ENCODE data around the gene SAMSN1.
"Not testable (repeated sequence)": the region's sequence is repeated elsewhere in the genome, so short reads cannot be mapped to it uniquely, and the experiment has no call there.

Gene SAMSN1

DNA sequence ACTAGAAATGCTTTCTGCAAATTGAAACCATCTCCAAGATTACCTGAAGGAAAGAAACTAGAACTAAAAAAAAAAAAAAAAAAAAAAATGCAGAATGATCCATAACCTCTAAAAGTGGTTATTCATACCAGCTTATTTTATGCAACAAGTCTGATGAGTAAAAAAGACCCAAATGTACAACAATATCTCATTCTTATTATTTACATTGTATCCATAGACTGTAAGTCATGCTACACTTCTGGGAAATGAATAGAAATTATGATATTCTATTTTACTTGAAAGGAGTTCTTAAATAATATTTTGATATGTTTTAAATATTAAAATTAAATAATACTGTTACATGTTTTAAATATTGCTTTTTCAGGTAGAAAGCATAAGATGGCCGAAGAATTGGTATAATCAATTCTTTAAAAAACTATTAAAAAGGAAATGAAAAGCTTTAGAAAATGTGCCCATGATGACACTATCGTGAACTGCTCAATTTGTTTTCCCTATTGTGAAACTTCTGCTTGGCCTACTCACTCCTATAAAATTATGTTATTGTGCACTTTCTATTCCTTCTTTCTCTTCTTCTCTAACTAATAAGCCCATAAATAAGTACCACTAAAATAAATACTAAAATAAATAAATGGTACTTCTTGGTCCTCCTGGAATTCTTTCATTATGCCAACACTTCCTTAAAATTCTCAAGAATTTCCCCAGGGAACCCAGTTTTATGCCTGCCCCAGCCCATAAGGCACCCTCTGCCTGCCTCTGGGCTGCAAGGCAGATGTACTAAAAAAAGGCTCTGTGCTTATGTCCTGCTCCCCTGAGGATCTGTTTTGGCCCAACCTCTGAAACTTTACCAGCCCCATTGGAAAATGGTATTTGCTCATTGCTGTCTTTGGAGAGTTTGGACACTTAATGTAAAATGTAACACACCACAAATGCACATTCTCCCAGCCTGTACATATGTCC lies 18.1 kb downstream of the SAMSN1 start:
- DNase-seq: no peak

DNA sequence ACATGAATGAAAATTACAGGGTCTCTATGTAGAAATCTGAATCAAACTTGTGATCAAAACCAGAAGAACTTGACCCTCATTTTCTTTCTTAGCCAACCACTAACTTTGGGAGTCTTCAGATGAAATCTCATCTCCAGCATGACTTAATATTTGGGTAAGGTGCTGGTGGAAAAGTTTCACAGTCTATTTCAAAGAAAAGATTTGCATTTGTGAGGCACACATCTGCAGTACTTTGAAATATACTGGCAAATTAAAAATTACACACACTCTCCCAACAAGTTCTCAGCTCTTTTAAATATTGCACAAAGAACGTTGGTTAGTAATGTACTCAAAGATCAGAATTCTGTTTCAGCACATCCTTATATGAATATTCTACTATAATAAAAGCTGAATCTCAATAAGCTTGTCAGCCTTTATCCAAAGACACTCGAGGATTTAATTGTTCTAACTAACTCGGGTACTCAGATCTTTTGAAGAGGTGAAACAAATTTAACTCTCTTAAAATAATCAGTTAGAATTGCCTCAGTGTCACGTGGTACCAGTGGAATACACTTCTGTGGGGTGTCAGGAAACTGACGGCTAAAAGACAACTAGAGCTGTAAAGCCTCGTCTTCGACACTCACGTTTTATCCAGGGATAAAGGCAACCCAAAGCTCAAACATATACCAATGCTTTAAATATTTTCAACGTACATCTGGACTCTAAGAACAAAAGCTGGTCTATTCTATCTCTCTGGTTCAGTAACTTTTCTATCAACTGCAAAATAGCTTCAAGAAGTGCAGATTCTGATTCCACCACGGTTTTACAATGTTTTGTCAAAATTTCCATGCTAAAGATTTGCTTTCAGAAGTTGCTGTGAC lies 19.0 kb downstream of the SAMSN1 start:
- no peak for DNase-seq

DNA sequence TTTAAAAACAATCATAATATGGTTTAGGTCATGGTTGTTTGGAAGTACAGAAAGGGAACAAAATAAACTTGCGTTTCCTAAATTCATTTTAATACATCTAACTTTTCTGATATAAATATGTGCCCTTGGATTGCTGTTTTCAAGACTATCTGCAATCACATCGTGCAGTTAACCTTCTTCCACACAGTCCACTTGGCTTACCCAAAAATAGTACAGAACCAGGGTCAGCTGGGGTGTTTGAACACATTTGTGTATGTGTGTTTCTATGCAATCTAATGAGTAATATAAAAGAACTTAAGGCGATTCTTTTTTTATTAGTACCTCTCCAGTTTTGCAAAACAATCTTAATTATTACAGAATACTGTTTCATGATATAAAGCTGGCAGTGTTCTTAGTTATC lies 19.9 kb downstream of the SAMSN1 start:
- no peak for DNase-seq

DNA sequence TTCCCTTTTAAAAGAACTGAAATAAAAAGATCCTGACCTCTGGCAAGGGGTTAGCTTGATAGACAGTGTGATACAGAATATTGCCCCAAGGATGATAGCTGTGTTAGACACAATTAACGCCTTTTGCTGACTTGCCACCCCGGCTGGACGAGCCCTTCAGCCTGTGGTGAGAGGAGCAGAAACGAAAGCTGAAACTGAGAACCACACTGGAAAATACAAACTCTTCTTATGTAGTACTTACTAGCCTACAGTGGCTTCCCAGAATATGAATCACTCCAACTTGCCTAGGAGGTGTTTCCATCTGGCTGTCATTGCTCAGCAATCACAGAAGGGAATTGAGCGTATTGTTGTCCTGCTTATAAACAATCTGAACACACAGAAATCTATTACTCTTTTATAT lies 22.9 kb downstream of the SAMSN1 start:
- DNase-seq: no peak

DNA sequence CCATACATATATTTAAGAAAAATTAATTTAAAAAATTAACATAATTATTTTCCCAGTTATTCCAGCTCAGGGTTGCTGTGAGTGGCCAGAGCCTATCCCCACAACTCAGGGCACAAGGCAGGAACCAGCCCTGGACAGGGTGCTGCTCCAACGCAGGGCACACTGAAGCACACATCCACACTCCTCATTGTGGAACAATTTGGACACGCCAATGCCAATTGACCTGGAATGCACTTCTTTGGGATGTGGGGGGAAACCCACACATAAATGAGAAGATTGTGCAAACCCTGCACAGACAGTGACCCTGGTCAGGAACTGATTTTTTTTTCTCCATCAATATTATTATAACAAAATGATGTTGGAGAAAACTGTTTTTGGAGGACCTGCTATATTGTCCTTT lies 23.4 kb downstream of the SAMSN1 start:
- DNase-seq: no peak

DNA sequence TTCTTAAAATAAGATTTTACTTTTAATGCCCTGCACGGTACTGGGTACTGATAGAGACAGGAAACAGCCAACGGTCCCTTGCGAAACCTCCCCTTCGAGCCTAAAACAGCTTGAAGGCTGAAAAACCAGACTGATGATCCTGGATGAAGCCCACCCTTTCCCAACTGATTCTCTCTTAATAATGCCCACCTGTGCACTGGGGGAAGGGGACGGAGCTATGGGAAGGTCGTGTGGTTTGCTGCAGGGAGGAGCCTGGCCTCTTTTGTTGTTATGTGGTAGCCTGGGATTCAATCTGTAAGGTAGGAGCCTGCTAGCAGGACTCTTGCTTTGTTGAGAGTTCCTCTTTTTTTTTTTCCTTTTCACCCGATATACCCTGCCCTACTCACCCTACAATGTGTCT lies 25.6 kb downstream of the SAMSN1 start:
- DNase-seq: no peak

DNA sequence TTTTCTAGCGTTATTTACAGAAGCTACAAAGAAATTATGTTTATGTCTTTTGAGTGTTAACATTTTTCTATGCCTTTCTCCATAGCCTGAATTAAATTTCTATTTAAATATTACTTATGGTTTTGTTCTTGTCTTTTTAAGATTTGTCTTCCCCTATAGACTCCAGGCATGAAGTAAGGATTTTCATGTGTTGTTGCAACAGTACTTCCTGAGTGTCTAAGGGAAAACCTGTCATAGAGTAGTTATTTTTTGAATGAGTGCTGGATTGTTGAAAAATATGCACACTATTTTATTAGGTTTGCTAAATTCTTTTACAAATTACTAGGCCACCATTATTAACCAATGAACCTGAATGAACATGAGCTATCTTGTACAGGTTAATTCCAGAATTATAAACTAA lies 27.1 kb downstream of the SAMSN1 start:
- no peak for DNase-seq

DNA sequence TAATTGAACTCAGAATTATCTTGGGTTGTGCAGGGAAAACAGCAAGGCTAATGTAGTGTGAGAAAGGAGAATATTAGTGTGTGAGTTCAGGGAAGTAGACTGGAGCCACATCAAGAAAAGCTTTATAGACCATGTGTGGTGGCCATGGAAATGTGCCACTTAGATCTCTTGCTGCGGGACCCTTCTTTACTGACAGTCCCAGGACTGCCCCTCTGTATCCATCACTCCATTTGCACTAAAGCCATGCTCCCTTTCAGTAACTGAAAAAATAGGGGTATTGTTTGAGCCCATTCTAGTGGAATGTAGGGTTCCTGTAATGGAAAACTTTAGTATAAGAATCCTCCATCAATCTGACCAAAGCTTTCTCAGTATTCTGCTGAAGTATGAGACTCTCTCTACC lies 32.3 kb downstream of the SAMSN1 start:
- no peak for DNase-seq

DNA sequence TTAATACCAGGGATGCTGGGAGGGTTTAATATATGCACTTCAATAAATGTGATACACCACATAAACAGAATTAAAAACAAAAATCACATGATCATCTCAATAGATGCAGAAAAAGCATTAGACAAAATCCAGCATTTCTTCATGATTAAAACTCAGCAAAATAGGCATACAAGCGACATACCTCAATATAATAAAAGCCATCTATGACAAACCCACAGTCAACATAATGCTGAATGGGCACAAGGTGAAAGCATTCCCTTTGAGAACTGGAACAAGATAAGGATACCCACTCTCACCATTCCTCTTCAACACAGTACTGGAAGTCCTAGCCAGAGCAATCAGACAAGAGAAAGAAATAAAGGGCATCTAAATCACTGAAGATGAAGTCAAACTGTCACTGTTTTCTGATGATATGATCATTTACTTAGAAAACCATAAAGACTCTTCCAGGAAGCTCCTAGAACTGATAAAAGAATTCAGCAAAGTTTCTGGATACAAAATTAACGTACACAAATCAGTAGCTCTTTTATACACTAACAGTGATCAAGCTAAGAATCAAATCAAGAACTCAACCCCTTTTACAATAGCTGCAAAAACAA lies 39.2 kb downstream of the SAMSN1 start:
- not testable (repeated sequence) for DNase-seq

DNA sequence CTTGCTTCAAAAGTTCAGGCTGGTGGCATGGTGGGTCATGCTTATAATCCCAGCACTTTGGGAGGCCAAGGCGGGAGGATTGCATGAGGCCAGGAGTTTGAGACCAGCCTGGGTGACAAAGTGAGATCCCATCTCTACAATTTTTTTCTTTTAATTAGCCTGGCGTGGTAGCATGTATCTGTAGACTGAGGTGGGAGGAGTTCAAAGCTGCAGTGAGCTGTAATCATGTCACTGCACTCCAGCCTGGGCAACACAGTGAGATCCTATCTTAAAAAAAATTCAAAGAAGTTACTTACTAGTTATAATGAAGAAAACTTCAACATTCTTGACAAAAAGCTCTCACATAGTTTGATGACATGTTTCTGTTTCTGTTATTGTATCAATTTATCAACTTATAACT lies 45.2 kb downstream of the SAMSN1 start:
- DNase-seq: no peak

DNA sequence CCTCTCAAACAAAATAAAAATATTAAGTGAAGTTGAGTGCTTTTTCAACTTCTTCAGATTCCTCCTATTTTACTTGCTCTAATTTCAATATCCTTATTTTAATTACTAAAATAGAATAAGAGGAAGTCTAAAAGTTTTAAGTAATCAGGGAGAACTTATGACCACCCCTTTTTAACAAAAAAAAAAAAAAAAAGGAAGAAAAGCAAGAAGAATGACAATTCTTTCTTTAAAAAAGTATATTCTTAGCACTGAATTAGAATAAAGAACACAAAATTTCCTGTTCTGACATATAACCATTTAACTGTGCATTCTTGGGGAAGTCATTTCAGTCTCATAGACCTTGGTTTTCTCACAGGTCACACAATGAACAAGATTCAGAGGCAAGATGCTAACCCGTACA lies 46.8 kb downstream of the SAMSN1 start:
- no peak for DNase-seq

DNA sequence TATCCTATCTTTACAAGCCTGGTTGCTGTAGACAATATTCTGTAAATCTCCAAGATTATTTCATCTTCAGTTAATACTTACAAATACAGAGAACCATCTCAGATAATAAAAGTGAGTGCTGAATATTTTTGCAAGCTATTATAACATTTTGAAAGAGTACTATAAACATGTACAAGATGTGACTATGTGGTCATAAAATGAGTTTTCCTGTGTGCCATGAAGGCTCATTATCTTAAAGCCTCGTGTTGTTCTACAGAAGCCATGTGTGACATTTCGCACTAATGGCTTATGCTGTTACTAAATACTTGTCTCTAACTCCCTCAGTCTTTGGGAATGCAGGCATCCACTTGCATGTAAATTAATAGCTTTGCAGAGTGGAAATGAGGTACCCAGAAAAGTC lies 48.3 kb downstream of the SAMSN1 start:
- DNase-seq: no peak

DNA sequence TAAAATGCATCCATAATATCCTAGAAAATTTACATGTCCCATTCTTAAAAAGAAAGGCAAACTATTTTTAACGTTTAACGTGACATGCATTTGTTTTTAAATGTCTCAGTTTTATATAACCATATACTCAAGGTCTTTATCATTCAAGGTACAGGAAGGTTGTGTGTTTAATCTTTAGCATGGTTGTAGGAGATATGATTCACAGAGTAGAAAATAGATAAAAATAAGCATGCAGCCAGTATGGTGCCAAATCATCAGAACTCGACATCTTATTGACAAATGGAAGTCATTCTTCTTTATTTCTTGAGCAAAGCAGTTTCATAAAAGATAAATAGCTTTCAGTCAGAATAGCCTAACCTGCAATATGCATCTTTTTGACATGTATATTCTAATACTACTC lies 51.0 kb downstream of the SAMSN1 start:
- no peak for DNase-seq

DNA sequence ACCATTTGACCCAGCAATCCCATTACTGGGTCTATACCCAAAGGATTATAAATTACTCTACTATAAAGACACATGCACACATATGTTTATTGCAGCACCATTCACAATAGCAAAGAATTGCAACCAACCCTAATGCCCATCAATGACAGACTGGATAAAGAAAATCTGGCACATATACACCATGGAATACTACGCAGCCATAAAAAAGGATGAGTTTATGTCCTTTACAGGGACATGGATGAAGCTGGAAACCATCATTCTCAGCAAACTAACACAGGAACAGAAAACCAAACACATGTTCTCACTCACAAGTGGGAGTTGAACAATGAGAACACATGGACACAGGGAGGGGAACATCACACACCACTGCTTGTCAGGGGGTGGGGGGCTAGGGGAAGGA lies 51.9 kb downstream of the SAMSN1 start:
- not testable (repeated sequence) for DNase-seq

DNA sequence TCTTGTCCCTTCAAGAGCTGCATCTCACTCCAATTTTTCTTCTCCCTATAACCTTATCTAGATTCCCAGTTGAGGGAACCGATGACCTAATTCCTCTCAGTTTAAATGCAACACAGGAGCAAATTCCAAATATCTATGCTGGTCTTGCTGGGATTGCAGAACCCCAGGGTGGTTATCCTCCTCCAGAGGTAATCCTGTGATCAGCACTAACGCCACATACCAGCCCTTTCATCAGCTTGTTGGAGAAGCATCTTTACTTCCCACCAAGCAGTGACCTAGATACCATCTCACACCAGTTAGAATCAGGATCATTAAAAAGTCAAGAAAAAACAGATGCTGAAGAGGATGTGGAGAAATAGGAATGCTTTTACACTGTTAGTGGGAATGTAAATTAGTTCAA lies 52.4 kb downstream of the SAMSN1 start:
- no peak for DNase-seq

DNA sequence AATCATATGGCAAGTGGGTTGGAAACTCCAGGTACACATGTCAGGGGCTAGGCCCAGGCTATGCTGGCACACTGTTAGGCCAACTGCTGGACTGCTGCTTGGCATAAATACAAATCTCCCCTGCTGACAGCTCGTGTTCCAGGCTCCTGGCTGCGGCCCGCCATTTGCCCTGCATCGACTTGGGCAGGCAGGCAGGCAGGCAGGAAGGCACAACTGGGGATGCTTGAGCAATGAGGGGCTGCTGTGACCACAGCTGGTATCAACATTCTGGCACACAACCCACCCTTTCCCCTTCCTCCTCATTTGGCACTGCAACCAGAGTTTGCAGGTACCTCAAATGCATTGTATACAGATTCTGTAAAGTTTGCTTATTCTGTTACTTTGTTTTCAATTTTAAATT lies 53.2 kb downstream of the SAMSN1 start:
- DNase-seq: no peak

DNA sequence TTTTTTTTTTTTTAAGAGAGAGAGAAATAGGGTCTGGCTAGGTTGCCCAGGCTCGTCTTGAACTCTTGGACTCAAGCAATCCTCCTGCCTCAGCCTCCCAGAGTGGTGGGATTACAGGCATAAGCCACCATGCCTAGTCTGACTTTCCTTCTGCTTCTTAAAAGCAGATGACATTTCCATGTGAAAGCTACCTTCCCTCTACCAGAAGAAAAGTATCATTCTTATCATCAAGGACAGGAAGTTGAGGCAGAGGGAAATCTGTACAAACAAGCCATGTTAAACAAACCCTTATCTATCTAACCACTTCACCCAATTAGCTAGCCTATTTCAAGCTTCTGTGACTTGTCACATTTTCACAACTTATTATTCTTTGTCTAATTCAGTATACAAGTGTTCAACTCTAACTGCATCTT lies 54.8 kb downstream of the SAMSN1 start:
- DNase-seq: no peak

DNA sequence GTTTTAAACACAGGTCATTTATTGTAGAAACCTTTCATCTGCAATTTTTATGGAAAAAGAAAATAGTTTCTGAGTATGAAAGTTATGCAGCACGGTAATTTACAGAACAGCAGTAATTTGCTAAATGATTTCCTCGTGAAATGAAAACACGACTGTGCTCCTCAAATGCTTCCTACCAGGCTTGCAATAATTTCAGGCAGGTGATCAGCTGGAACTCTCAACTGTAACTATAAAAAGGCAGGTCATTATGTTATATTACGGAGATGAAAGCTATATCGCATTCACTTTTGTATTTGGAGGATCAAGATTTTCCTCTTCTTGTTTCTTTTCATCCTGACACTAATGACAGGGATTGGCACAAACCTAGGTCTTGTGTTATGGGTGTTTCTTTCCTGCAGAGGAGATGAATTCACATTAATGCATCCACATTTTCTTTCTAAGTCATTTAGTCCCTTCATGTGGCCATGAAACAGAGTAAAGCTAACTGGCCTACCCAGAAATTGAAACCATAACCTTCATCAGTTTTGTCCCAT lies 57.4 kb downstream of the SAMSN1 start:
- DNase-seq: no peak

DNA sequence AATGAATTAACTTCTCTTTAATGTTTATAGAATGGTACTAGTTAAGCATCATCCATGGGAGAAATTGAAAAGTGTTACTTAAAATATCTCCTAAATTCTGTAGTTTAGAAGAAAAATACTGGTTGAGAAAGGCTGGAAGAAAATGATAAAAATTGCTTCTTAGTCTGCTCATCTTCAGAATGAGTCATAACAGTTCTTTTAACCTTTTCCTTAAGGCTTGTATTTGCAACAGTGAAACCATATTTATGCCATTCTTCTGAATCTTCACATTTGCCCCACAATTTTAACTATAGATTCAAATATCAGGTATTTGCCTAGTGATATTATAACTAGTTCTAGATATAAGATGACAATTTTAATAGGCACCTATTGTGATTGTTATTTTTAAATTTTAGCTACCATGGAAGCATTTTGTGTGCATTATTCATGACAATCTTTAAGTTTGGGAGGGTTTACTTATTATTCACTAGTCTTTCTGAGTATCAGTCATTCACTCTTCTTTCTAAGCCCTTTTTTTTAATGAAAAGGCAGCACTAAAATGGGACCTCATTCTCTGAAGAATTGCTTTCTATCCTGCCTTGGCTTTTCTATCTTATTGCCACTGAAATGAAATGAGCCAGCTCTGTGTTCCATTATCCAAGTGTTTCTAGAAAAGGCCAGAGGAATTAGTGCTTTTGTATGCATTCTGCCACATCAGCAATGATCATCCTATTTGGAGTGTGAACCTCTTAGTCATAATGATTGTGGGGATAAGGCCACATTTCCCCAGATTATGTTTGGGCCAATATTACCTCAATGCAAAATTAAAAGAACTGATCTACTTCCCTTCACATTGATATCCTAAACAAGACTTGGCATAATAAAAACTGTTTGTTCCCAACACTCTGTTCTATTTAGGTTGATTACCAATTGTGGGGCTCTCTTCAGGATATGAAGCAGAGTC lies 58.4 kb downstream of the SAMSN1 start:
- no peak for DNase-seq

DNA sequence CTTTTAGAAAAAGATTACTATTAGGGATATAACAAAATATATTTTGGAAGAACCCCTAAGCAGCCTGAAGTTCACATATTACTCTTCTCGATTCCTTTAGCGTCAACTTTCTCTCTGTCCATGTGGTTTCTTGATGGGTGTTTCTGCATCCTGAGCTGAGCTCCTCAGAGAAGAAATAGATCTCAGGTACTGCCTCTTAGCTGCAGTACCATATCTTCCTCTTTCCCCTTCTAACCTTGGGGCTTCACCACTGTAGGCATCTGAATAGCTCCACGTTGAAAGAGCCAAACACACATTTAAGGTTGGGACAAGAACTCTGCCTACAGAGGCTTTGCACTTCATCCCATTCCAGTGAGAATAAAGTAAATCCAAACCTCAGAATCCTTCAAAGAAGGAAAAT lies 59.2 kb downstream of the SAMSN1 start:
- DNase-seq: no peak

DNA sequence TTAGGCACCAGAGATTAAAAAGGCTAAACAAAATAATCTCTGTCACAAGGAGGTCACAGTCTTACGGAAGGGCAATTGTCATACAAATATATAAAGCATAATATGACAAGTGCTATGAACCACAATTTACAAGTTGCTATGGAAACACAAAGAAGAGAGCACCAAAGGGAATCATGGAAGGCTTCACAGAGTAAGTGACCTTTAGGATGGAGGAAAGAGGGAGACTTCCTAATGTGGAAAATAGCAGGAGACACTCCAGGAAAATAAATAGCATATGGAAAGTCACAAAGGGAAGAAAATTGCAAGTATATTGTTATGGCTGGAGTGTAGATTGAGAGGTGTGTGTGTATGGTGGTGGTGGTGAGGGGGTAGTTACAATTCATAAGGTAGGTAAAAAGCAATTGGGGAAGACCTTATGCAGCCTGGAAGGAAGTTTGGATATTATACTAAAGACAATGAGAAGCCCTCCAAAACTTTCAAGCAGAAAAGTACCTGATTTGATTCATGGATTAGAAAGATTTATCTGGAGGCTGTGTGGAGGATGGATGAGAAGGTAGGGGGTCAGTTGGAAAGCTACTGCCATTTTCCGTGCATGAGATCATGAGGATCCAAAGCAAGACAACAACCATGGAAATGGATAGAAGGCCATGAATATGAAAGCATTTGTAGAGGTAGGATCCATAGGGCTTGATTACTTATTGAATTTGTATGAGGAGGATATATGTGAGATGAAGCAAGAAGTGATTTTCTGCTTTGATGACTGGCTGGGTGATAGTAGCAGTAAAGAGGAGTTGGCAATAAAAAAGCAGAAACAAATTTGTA lies 61.7 kb downstream of the SAMSN1 start:
- no peak for DNase-seq
